HEK293 (cell line): Measurements from ENCODE around the gene AVEN.

Experiments used
- CTCF ChIP-seq: fragments of 450-650 bp; formaldehyde crosslinking; IDR thresholded peaks from 2 replicates; pipeline ENCODE4 v1.5.1; 2016; ENCODE audit warnings: missing biosample characterization, missing genetic modification characterization
- HOXC10 ChIP-seq: sonication (generic); formaldehyde crosslinking; IDR thresholded peaks from 2 replicates; pipeline ENCODE4 v1.8.1; 2023; ENCODE audit warnings: mild to moderate bottlenecking, missing genetic modification reagents
- RBAK ChIP-seq: fragments of 450-650 bp; formaldehyde crosslinking; IDR thresholded peaks from 2 replicates; pipeline ENCODE4 v1.5.1; 2016; ENCODE audit warnings: missing biosample characterization, missing genetic modification characterization
- REST ChIP-seq: fragments of 450-650 bp; formaldehyde crosslinking; IDR thresholded peaks from 2 replicates; pipeline ENCODE4 v1.5.1; 2016; ENCODE audit warnings: missing biosample characterization, missing genetic modification characterization
- ZBTB26 ChIP-seq: fragments of 450-650 bp; formaldehyde crosslinking; optimal IDR thresholded peaks from 2 replicates; pipeline ENCODE3; 2016; ENCODE audit warnings: missing biosample characterization, mild to moderate bottlenecking, missing genetic modification characterization
- ZBTB7A ChIP-seq: fragments of 450-650 bp; formaldehyde crosslinking; IDR thresholded peaks from 2 replicates; pipeline ENCODE4 v1.5.1; 2016; ENCODE audit warnings: low read depth, missing biosample characterization, missing genetic modification characterization
- ZNF621 ChIP-seq: fragments of 450-650 bp; formaldehyde crosslinking; IDR thresholded peaks from 2 replicates; pipeline ENCODE4 v1.5.1; 2017; ENCODE audit warnings: missing biosample characterization, missing genetic modification characterization
- ZSCAN23 ChIP-seq: fragments of 450-650 bp; formaldehyde crosslinking; IDR thresholded peaks from 2 replicates; pipeline ENCODE4 v1.5.1; 2016; ENCODE audit warnings: missing biosample characterization, missing genetic modification characterization

- TF ChIP-seq CTCF (tag by site-specific recombination): no peak
- no peak for TF ChIP-seq ZBTB7A (tag by site-specific recombination)
- no peak for TF ChIP-seq RBAK (tag by site-specific recombination)
- TF ChIP-seq REST (tag by site-specific recombination): no peak
- no peak for TF ChIP-seq ZNF621 (tag by site-specific recombination)
- no peak for TF ChIP-seq ZBTB26
- TF ChIP-seq HOXC10 (CRISPR knock-in tag): no peak
- no peak for TF ChIP-seq ZSCAN23 (tag by site-specific recombination)
Measured at GRCh38 chr15:33830351-33830750, 208.7 kb downstream of the AVEN start.
